NCI-H2107 treated with DMSO at 0.1 percent for 48 hours (cell line): ENCODE measurements around the gene POU3F1.

Experiments used
- DNase-seq: peaks from one replicate; lab custom pipeline; 2025; ENCODE audit not compliant: unreplicated experiment; lab: John Stamatoyannopoulos, UW

POU3F1 gene

DNA sequence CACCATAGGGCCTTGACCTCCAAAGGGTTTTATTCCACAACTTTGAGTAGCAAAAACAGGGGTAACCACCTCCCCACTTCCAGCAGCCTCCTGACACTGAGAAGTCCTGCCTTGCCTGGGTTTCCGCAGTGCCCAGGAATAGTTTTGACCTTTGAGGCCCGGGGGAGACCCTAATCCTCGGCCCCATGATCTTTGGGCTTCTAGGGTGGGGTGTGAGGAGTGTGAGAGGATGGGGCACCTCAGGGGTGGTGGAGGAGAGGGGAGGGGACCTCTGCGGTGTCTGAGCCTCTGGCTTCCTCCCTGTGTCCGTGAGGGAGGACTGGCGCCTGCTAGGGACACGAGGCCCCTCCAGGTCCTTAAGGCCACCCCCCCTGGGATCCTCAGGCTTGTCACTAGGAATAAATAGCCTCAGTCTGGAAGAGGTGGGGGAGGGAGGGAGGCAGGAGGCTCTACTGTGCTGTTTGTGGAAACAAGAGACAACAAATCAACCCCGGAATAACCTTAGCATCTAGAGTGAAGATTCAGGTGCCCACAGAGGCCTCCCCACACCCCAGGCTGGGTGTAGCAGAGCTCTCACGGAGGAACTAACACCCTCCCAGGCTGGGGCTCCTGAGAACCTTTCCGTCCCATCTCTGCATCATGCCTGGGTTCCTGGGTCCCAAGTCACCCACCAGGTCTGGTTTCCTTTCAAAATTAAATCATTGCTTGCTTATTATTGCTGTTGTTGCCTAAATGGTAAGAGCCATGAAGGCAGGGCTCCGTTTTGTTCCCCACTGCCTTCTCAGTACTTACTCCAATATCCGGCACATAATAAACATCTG is 40.4 kb downstream of the POU3F1 start:
- no peak for DNase-seq

DNA sequence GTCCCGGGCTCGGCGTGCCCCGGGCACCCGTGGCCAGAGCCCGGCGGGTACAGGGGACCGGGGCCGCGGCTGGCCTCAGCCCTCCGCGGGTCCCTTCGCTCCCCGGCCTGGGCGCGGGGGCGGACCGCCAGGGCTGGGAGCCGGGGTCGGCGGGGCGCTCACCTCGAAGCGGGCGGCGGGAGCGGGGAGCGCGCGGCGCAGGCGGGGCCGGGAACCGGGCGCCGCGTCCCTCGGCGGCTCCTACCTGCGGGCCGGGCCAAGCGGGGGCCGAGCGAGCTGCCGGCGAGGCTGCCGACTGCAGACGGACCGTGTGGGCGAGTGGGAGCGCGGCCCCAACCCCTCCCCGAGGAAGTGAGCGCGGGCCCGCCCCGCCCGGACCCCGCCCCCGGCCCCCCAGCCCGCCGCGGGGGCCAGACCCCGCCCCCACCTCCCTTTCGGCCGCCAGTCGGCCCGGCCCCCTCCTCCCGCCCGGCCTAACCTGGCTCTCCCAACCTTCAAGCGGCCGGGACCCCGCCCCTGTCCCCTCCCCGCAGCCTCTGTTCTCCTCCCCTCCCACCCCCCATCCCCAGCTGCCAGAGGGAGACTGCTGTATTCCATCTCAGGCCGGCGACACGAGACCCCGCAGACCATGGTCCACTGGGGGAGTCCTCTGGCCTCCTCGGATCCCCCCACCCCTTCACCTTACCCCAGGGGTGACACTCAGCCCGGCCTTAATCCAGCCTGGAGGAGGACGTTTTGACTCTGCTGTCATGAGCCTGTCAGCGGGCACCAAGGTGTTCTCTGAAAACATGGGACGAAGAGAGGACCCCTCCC is 41.2 kb downstream of the POU3F1 start, which contains the start of gene FHL3:
Gene FHL3, minus strand, starts transcription at position 320 of the 813 bp plus-strand sequence. CDS start 6,102 bp downstream, outside the sequence.
- DNase-seq = no peak

DNA sequence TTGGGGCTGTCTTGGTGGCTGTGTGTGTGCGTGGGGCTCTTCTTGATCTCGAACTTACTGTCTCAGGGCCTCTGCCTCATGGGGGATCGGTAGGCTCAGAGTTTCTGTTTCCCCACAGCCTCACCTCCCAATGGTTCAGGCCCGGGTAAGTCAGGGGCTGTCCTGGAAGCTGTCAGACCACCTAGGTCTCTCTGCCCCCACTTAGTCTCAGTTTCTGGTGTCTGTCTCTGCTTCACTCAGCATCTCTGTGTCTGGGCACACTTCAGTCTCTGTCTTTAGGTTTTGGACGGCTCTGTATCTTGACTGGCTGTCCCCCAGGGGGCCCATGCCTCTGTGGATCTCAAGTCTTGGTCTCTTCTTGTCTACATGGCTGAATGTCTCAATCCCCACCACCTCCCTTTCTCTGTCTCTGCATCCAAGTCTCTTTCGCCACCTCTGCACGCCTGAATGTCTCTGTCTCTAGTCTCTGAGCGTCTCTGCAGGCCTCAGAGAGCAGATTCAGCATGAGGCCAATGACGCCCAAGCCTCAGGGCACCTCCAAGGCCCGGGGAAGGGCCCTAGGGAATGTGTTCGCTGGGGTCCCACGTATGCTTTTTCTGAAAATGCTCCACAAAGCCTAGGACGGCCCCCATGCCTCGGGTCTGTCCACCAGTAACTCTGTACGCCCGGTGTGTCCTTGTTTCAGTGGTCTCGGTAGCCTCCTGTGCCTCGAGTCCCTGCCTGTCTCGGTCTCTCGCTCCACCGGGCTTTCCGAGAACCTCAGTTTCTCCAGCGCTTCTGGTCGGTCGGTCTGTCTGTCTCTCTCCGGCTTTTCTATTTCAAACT is 42.1 kb downstream of the POU3F1 start:
- DNase-seq = no peak

DNA sequence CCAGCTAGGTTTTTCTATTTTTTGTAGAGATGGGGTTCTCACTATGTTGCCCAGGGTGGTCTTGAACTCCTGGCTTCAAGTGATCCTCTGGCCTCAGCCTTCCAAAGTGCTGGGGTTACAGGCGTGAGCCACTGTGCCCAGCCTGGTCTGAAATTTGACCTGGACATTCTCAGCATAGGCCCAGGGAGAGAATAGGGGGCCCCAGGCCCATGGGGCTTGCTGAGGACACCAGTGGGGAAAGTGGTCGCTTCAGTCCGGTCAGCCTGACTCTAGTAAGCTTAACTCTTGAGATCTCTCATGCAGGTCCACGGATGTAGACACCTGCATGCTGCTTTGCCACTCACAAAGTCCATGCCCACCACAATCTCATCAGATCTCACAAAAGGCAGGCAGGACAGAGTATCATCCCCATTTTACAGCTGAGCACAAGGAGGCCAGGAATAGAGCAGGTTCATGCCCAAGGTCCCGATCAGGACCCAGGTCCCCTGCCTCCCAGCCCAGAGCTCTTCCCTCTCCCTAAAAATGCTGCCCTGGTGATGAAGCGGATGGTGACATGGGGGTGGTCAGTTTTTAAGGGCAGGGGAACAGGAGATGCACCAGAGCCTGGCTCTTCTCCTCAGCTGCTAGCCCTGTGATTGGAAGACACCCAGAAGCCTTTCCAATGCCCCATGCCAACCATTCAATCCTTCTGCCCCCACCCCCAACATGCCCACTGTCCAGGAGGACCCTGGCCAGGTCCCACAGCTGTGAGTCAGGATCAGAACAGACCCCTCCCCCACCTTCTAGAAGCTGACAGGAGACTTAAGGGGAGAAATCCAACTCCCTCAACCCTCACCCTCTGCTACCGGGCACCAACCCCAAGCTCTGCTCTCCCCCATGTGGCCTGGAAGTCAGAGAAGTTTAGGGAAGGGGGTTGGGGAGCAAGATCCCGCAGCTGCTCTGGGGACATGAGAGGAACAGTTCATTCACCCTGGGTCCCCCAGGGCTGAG is 43.0 kb downstream of the POU3F1 start:
- DNase-seq = no peak

DNA sequence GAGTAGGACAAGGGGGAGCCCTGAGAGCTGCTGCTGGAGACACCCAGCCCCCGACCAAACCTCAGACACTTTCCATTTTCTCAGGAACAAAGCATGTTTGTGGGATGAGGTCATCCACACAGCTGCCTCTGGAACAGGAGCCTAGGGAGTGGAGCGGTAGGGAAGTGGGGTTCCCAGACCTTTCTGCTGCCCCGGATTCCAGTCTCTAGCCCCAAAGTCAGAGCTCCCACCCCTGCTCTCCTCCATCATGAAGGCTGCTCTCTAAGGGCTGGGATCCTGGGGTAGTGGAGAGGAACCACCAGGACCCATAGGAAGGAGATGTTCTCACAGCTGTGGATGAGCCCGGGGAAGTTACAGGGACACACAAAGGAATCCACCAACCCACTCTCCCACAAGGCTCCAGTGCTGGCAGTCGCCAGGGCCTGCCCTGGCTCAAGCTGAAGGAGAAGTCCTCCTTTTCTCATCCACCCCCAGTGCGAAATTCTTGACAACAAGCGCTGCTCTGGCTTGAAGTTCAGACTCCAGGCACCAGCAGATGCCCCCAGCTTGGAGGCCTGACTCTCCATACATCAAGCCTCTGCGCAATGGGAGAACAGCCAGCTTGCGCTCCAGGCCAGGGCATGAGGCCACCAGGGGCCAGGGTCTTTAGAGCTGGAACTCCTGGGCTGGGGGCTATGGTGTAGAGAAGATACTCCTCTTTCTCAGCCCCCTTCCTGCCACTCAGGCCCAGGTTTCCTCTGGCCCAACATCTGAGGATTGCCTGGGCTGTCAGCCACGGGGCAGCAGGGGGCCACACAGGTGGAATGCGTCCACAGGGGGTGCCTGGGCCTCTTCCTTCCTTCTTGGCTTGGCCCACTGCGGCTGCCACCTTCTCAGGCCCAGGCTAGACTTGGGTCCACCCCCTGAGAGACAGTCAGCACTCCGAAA is 45.8 kb downstream of the POU3F1 start:
- no peak for DNase-seq

DNA sequence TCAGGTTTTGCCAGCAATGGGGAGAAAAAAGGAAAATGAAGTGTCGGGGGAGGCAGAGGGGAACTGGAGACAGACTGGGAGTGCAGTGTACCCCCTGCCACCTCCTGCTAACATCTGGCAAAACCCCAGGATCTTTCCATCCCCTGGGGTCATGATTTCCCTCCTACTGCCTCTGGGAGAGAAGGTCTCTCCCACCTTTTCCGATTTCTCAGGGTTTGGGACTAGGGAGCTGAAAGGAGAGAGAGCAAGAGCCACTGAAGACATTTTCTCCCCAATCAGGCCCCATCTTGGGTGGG is 46.4 kb downstream of the POU3F1 start:
- no peak for DNase-seq

DNA sequence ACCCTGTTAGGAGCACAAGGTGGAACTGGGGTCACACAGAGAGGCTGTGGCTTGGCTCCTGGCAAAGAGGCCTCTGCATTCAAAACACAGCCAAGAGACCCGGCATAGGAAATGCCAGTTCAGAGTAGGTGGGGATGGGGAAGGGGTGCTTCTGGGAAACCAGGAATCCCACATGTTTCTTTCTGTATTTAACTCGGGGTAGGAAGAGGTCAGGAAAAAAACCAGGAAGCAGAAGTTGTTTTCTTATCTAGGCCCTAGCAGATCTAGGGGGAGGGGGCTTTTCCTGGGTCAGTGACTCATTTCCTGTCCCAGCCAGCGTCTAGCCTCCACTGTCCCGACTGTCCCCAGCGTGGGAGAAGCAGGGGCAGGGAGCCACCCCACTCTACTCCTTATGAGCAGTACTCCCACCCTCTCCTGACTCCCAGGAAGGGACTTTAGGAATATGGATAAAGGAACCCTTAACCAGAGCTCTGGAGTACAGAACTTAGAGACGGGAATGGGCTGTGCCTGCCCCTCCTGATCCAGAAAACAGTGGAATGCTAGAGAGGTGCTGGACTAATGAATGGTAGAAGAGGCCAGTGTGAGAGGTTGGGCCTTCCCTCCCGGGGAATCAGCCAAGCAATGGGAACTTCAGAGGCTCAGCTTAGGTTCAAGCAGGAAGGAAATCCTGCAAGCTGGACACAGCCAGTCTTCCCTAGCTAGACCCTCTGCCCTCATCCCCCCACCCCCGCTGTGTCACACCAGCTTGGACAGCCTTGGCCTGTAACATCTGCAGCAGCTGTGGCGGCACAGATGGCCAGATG is 47.0 kb downstream of the POU3F1 start:
- no peak for DNase-seq

DNA sequence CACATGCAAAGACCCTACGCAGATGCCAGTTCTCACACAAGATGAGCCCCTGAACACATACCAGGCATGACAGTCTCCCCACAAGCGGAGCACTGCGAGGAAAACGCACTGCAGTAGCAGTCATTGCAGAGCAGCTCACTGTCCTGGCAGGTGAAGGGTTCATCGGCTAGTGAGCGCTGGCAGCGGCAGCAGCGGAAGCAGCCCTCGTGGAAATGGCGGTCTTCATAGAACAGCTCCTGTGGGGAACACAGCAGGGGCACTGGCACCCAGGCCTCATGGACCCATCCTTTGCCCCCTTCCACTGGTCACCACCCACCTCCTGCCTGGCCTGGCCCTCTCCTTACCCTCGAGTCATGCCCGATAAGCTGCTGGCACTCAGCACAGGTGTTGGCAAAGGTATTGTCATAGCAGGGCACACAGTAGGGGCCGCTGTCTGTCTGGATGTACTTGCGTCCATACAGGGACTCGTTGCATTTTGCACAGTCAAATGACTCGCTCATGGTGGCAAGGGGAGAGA is 47.6 kb downstream of the POU3F1 start:
- no peak for DNase-seq

DNA sequence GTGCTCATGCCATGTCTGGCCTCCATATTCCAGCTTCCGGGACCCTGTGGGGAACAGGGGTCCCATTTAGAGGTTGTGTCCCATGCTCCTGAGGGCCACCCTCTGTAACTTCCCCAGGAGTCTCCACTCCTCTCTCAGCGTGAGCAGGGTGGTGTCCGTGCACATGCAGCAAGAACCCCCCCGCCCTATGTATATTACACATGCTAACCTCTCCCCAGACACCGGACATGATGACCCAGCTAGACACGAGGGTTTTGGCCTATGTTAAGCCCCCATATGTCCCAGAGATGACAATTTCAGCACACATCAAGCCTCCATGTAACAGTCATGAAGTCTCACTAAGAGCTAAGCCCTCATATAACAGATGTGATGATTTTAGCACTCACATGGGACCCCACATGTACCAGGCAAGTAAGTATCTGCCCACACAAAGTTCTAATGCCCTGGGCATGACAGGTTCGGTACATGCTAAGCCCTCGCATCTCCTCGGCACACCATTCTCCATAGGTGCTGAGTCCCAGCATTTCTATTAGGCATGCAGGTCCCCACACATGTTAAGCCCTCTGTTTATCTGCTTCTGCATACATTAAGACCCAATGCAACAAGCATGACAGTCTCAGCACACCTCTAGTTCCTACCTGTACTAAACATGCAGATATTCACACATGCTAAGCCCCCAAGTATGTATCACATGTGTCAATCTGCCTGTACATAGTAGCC is 48.3 kb downstream of the POU3F1 start:
- DNase-seq = no peak

DNA sequence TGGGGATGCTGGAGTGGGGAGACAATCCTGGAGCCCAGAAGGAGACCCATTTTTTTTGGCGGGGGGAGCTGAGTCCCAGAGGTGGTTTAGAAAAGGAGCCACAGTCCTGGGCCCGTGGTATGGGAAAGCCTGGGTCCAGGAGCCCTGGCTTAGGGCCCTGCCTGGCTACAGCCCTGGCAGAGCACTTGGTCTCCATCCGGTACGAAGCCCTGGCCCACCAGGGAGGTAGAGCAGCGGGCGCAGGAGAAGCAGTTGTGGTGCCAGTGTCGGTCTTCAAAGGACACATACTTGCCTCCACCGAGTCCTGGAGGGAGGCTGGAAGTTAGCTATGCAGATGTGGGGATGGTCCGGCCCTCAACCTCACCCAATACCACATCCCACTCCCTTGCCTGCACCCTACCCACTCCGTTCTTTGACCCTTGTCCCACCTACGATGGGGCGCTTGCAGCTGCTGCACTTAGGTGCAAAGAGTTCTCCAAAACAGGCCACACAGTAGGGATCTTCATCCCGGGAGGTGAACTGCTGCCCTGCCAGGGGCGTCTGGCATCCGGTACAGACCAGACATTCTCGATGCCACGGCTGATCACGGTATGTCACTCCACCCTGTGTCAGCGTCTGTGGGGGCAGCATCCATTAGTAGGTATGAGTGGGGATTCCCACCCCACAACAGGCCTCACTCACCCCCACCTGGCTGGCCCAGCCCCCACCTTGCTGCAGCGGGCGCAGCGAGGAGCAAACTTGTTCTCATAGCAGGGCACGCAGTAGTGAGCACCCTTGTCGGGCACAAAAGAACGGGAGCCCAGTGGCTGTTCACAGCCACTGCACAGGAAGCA is 49.1 kb downstream of the POU3F1 start:
- no peak for DNase-seq

DNA sequence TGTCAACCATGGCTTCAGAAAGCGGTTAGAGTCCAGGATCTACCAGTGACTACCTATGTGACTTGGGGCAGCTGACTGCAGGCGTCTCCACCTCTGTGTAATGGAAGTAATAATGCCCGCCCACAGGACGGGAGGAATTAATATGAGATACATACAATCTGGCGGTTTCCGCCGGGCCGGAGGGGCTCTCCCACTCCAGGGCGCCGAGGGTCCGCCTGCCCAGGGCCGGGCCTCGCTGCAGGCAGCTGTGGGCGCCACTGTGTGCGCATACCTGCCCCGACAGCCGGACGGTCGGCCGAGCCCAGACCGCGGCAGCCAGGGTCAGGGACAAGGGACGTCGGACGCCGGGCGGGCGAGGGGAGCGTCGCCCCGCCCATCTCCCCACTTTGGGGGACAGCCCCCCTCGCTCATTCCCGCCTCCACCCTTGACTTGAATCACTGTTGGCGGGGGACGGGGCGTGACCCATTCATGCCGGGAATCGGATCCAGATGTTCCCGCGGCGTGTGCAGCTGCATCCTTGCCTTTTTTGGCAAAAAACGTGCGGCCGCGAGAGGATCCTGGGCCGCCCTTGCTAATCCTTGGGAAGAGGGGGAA is 50.7 kb downstream of the POU3F1 start:
- no peak for DNase-seq

DNA sequence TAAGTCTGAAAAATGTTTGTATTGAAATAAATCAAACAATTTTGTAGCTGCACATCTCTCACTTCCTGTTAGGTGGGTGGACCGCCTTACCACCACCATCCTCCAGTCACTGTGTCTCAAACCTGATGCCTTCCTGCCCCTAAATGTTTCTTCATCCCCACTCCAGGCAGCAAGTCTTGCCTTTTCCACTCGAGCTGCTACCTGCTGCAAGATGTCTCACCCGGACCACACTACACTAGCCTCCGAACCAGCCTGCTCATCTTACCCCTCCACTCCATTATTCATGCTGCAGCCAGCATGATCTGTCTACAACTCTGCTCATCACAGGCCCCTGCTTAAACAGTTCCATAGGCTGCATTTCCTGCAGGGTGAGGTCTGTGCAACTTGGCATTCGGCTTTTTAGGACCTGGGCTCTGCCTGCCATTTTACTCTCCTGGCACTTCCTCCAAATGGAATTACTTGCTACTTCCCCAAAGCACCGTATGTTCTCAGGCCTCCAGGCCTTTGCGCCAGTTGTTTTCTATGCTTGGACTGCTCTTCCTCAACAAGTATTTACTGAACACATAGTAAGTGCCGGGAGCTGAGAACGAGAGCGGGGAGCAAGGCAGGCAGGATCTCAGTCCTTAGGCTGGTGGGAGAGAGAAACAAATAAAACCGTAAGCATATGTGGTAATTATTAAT is 51.6 kb downstream of the POU3F1 start:
- no peak for DNase-seq
